Spinal cord (tissue), 10 donors: ENCODE measurements around the gene SERHL2. TPM values are rescaled to one million over a fixed set of nuclear protein-coding genes. Genes with fewer than 3 reads are reported as not detected.

ENCODE experiments used
- DNase-seq, 6 donors: peaks; one replicate each; pipeline versions ENCODE4 v3.0.0 to v3.0.0-alpha.2; 2013 to 2015; ENCODE audit warnings: low spot score in 6 of 6, low read depth in 4 of 6
- H3K27ac ChIP-seq: one replicate; pipeline ENCODE4 v1.5.1; 2013; ENCODE audit warnings: low read depth, low read length, control low read depth
- H3K27me3 ChIP-seq: one replicate; pipeline ENCODE4 v1.6.1; 2013; ENCODE audit warnings: low read length; ENCODE audit not compliant: control insufficient read depth, insufficient read depth
- H3K36me3 ChIP-seq: one replicate; pipeline ENCODE4 v1.6.1; 2013; ENCODE audit warnings: low read length; ENCODE audit not compliant: control insufficient read depth, insufficient read depth
- H3K4me1 ChIP-seq: one replicate; pipeline ENCODE4 v1.6.1; 2013; ENCODE audit warnings: low read length; ENCODE audit not compliant: control insufficient read depth, insufficient read depth
- H3K4me3 ChIP-seq: one replicate; pipeline ENCODE4 v1.5.1; 2013; ENCODE audit warnings: low read depth, low read length, control low read depth
- H3K9me3 ChIP-seq: one replicate; pipeline ENCODE4 v1.6.1; 2013; ENCODE audit warnings: low read length; ENCODE audit not compliant: control insufficient read depth, insufficient read depth
- WGBS: methylation state at CpG from one replicate; pipeline ENCODE4 v1.1.5; 2013; ENCODE audit warnings: missing lambda C conversion rate; ENCODE audit not compliant: insufficient coverage; 5-methylcytosine and 5-hydroxymethylcytosine counted together
- polyA plus RNA-seq, 2 donors: library from polyadenylated mRNA; unstranded; fragments of 120-200 nt; gene quantifications; one replicate each; pipeline ENCODE4 v1.2.1, GENCODE V29; 2013; ENCODE audit not compliant: insufficient read length in 2 of 2
- small RNA-seq: library from RNA; depleted of rRNA; stranded (forward); fragments of <200 nt; gene quantifications from one replicate; pipeline ENCODE3, GENCODE V24; 2014; ENCODE audit warnings: low replicate concordance
- total RNA-seq, 2 donors: library from RNA; depleted of rRNA in 1 of 2; stranded (reverse); fragments of 120-200 nt in 1 of 2; fragments of >200 nt in 1 of 2; gene quantifications; one replicate each; pipeline versions ENCODE4 v1.2.3 to v1.2.4, GENCODE V29; 2013 to 2014
- donor health status: healthy.

SERHL2 gene
- total and polyA plus RNA-seq, 4 donors = 2.7 to 12.3 (median 4.5) TPM

- Histone ChIP-seq H3K9me3 (no peaks in the 10 kb centered on the region), H3K4me3 (no peak overlapping the region), H3K27ac (no peak overlapping the region), H3K4me1 (peaks cover 23% of the 10 kb centered on the region), H3K36me3 (peaks cover 69% of the 10 kb centered on the region), H3K27me3 (no peaks in the 10 kb centered on the region)
- WGBS = 50% methylated on average over 11 of the region's 11 CpGs
- peak in 2 of 6 donors; percentile 45 to 58 for DNase-seq
Observed at GRCh38 chr22:42621505-42622002, 67.8 kb downstream of the SERHL2 start.

GRCh38 chr22:42622061-42622710 lies 68.4 kb downstream of the SERHL2 start:
- 89% methylated on average over 12 of the region's 20 CpGs for WGBS
- no peak overlapping the region for H3K27ac ChIP-seq
- no peaks in the 10 kb centered on the region for H3K27me3 ChIP-seq
- no peak for DNase-seq
- H3K4me1 ChIP-seq = peaks cover 18% of the 10 kb centered on the region
- no peaks in the 10 kb centered on the region for H3K9me3 ChIP-seq
- no peak overlapping the region for H3K4me3 ChIP-seq
- H3K36me3 ChIP-seq = peaks cover 75% of the 10 kb centered on the region

GRCh38 chr22:42623301-42623751 lies 69.6 kb downstream of the SERHL2 start:
- H3K4me3 ChIP-seq = no peak overlapping the region
- H3K36me3 ChIP-seq = peaks cover 86% of the 10 kb centered on the region
- H3K27ac ChIP-seq = no peak overlapping the region
- 88% methylated on average over 17 of the region's 18 CpGs for WGBS
- DNase-seq = no peak
- H3K27me3 ChIP-seq = no peaks in the 10 kb centered on the region
- H3K9me3 ChIP-seq = no peaks in the 10 kb centered on the region
- peaks cover 12% of the 10 kb centered on the region for H3K4me1 ChIP-seq

Small RNAs within 50 kb of the gene (small RNA-seq; reads per million reads assigned to genes)
- gene RN7SKP80 (0.65 reads per million, percentile 66 among the genes with 10 or more reads in this experiment), gene RNU6-513P (not detected)

Other genes starting within 250 kb of the SERHL2 start
- 1 to 10 TPM; 1.2 to 1.5 TPM for gene NFAM1, start 121.6 kb upstream of the SERHL2 start, total RNA-seq
- 1 to 10 TPM; 2.2 to 2.5 TPM for gene NFAM1, start 121.6 kb upstream of the SERHL2 start, polyA plus RNA-seq
- 10 to 100 TPM; 15.7 to 46.4 TPM for gene RRP7A, start 34.2 kb upstream of the SERHL2 start, total RNA-seq
- gene RRP7A, start 34.2 kb upstream of the SERHL2 start, polyA plus RNA-seq = 10 to 100 TPM; 27.8 to 37.5 TPM
- gene POLDIP3, start 60.9 kb downstream of the SERHL2 start, total RNA-seq = 10 to 100 TPM; 29.2 to 55.0 TPM
- 10 to 100 TPM; 90.8 to 92.6 TPM for gene POLDIP3, start 60.9 kb downstream of the SERHL2 start, polyA plus RNA-seq
- under 1 TPM in 1 of 2 donors, not detected in 1; 0.39 TPM for gene ATP5MGL, start 86.6 kb downstream of the SERHL2 start, total RNA-seq
- under 1 TPM in 1 of 2 donors, not detected in 1; 0.32 TPM for gene ATP5MGL, start 86.6 kb downstream of the SERHL2 start, polyA plus RNA-seq
- 10 to 100 TPM; 30.1 to 83.7 TPM for gene CYB5R3, start 95.4 kb downstream of the SERHL2 start, total RNA-seq
- 100 to 1,000 TPM; 172 to 184 TPM for gene CYB5R3, start 95.4 kb downstream of the SERHL2 start, polyA plus RNA-seq
- gene A4GALT, start 166.9 kb downstream of the SERHL2 start, total RNA-seq = 10 to 100 TPM in 1 of 2 donors, 1 to 10 TPM in 1; 5.0 to 14.6 TPM
- 1 to 10 TPM; 4.5 to 8.1 TPM for gene A4GALT, start 166.9 kb downstream of the SERHL2 start, polyA plus RNA-seq